ENCODE results near the gene NEURL1. TPM values are rescaled to one million over a fixed set of nuclear protein-coding genes. Genes with fewer than 3 reads are reported as not detected.

Gene NEURL1
- total RNA-seq, 1 experiment from 2014 or later = 5.4 TPM

DNA sequence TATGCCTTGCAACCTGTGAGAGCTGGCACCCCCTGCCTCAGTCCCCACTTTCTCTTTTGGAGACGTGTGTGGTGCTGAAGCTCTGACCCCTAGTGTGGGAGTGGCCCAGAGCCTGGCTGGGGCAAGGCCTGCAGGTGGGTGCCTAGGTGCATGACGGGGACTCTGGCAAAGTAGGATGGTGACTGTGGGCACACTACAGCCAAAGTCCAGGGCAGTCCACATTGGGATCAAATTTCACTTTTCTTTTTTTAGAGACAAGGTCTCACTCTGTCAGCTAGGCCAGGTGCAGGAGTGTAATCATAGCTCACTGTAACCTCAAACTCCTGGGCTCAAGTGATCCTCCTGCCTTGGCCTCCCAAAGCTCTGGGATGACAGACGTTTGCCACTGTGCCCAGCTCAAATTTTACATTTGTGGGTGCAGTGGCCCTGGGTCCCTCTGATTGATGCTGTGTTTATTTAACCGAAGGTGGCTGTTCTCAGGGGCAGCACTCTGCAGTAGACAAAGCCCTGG is 52.3 kb downstream of the NEURL1 start:
- DNase-seq (ENCODE audit: low spot score) = no peak

GRCh38 chr10:103546401-103546800 is 52.9 kb downstream of the NEURL1 start:
- DNase-seq (ENCODE audit: low spot score) = no peak

GRCh38 chr10:103547391-103547946 is 54.0 kb downstream of the NEURL1 start:
- DNase-seq (ENCODE audit: low spot score) = no peak

GRCh38 chr10:103548006-103548405 is 54.5 kb downstream of the NEURL1 start:
- no peak for DNase-seq (ENCODE audit: low spot score)

DNA sequence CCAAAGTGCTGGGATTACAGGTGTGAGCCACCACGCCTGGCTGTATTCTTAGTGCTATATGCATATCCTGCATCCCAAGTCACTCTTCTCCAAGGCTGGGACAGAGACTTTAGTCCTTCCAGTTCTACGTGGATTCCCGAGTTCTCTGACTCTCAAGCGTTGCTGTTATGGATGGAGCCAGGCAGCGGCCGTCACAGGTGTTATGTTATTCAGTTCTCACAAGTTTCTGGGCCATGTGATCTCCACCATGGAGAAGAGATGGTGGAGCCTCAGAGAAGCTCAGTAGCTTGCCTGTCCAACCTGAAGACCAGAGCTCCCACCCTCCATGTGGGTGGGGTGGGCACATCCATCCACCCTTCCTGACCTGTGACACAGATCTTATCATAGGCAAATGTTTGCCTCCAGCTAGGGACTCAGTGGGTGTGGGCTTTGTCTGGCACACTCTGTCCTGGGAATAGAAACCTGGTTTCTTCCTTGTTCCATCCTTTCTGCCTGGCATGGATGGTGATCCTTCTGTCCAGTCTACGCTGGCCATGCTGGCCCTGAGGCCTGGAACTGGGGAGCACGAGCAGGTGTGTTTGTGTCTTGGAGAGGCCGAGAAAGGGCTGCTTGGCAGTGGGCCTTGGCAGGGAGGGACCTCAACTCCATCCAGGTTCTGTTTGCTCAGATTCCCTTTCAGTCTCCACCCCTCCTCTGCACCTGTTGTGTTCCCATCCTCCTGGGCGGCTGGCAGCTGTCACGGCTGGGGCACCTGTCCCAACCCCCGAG is 55.3 kb downstream of the NEURL1 start:
- DNase-seq (ENCODE audit: low spot score) = no peak

GRCh38 chr10:103549349-103549685 is 55.8 kb downstream of the NEURL1 start:
- no peak for DNase-seq (ENCODE audit: low spot score)

DNA sequence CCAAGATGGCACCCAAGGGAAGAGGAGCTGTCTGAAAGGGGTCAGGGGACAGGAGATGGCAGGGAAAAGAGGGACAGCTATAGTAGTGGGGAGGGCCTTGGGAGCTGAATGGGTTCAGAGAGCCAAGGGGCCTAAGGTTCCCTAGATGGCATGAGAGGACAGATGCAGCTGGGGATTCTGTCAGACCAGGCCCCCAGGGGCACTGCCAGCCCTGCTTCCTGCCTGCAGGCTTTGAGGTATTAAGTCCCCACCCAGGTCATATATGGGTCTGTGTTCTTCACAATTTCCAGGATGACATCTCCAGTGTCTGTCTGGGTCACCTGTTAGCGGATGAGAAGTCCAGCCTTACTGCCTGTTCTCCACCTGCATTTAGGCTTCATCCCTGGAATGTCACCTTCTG is 56.7 kb downstream of the NEURL1 start:
- DNase-seq (ENCODE audit: low spot score) = no peak

- DNase-seq (ENCODE audit: low spot score) = no peak
Measured at GRCh38 chr10:103551619-103552602, 58.4 kb downstream of the NEURL1 start.

GRCh38 chr10:103552856-103553742 is 59.6 kb downstream of the NEURL1 start:
- no peak for DNase-seq (ENCODE audit: low spot score)

DNA sequence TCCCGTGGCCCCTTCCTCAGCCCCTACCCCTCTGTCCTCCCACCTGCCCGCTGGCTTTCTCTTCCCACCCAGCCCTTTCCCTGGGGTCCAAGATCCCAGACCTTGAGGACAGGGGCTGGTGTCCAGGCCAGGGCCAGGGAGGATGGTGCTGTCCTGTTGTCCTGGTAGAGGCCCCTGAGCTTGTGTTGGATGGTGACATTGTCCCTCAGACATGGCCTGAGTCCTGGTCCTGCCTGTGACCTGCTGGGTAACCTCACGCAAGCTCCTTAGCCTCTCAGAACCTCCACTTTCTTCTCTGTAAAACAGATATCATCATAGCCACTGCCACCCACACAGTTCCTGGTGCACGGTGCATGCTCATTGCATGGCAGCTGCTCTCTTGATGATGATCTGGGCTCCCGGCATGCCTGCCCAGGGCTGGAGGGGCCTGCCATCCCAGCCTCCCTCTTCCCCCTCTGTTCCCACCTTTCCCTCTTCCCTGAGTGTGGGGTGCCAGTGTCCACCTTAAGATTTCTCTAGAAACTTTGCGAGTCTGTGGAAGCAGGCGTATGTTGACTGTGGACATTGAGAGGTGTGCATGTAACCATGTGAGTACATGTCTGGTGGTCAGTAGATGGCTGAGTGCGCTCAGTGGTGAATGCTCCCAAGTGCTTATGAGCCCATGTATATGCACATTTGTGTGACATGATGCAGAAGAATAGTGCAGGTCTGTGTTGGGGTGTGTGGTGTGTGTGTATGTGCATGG is 60.4 kb downstream of the NEURL1 start:
- DNase-seq (ENCODE audit: low spot score) = no peak

DNA sequence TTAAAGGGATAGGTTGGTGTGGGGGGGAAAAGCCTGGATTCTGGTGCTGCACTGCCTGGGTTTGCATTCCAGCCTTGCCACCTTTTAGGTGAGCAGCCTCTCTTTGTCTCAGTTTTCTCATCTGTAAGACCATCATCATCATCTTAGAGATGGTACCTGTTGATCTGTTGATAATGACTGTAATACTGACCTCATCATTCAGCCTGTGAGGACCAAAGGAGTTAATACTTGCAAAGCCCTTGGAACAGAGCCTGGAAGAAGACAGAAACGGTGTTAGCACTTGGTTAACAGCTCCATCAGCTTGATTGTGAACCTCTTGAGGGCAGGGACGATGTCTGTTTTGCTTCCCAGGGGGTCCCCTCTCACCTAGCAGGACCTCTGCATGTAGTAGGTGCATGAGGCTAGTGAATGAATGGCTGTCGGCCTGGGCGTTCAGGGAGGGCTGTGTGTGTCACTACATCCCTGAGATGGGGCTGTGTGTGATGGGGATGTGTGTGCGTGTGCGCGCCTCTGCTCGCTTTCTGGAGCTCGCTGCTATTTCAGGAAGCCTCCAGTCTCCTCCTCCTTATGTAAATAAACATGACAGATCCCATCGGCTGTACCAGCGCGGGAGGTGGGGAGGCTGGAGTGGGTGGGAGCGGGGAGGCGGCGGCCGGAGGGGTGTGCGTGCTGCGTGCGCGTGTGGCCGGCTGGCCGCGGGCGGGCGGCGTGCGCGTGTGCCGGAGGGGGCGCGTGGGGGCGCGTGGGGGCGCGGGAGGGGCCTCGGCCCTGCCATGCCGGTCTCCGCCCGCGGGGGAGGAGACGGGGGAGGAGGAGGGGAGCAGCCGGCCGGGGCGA is 61.2 kb downstream of the NEURL1 start:
- DNase-seq (ENCODE audit: low spot score) = no peak

- DNase-seq (ENCODE audit: low spot score) = no peak
Measured at GRCh38 chr10:103555325-103555649, 61.8 kb downstream of the NEURL1 start.

- no peak for DNase-seq (ENCODE audit: low spot score)
Measured at GRCh38 chr10:103555712-103556111, 62.2 kb downstream of the NEURL1 start.

- DNase-seq (ENCODE audit: low spot score) = no peak
Measured at GRCh38 chr10:103556383-103557007, 63.0 kb downstream of the NEURL1 start.

GRCh38 chr10:103557455-103557854 is 64.0 kb downstream of the NEURL1 start:
- DNase-seq (ENCODE audit: low spot score) = no peak

GRCh38 chr10:103558911-103559310 is 65.4 kb downstream of the NEURL1 start:
- no peak for DNase-seq (ENCODE audit: low spot score)

DNA sequence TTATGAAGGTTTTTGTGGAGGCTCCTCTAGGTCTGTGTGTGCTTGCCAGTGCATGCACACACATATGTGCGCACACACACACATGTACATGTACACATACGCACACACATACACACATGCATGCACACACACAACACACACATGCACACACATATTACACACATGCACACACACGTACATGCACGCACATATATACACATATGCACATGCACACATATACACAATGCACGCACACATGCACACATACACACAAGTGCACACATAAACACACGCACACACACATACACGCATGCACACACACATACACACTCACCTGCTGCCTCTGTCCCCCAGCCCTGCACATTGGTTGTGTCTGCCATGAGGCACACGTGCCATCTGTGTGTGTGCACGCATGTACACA is 66.3 kb downstream of the NEURL1 start:
- DNase-seq (ENCODE audit: low spot score) = no peak

DNA sequence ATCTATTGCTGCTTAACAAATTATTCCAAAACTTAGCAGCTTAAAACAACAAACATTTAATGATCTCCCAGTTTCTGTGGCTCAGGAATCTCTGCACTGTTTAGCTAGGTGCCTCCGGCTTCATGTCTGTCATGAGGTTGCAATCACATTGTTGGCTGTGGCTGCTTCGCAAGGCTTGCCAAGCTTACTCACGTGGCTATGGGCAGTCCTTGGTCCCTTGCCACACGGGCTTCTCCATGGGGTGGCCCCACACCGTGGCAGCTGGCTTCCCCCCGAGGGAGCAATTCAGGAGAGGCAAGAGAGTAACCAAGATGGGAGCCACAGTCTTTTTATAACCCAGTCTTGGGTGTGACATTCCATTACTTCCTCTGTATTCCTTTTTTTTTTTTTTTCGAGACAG is 67.4 kb downstream of the NEURL1 start:
- DNase-seq (ENCODE audit: low spot score) = no peak

DNA sequence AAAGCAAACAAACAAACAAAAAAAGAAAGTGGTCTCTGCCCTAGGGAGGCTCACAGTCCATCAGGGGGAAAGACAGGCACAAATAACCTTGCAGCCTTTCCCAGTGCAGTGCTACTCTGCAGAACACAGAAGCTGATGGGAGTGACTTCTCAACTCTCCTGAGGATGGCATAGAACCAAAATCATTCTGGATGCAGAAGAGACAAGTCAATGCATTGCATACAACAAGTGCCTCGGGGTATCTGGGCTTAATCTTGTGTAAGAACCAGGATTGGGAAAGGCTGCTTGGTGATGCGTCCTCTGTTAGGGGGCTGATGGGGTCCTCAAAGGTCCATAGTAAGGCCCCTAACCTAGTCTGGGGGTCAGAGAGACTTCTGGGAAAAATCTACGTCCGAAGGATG is 68.9 kb downstream of the NEURL1 start:
- no peak for DNase-seq (ENCODE audit: low spot score)
